Measurements from ENCODE around the gene CHRNA1. TPM values are rescaled to one million over a fixed set of nuclear protein-coding genes. Genes with fewer than 3 reads are reported as not detected.
A peak's percentile ranks its signal among the peaks of the same experiment; 100 is the strongest.

CHRNA1 gene
- total RNA-seq, 6 donors from 2014 or later = 0.17 TPM; not detected in 5

GRCh38 chr2:174780856-174781255, 16.6 kb upstream of the CHRNA1 start:
- no peak overlapping the region for H3K4me3 ChIP-seq
- no peaks in the 10 kb centered on the region for H3K27me3 ChIP-seq
- no peaks in the 10 kb centered on the region for H3K36me3 ChIP-seq
- DNase-seq (no peak), ATAC-seq (ENCODE audit: low FRiP score in 2 of 2) (no peak)
- TF ChIP-seq CTCF (IDR thresholded peaks at IDR 0.05) (no peak), POLR2A (IDR thresholded peaks at IDR 0.05) (no peak), POLR2AphosphoS5 (IDR thresholded peaks at IDR 0.05) (no peak), EP300 (IDR thresholded peaks at IDR 0.05) (no peak)
- peaks cover 0 to 14% (median 6%) of the 10 kb centered on the region in 4 donors for H3K4me1 ChIP-seq
- no peak overlapping the region for H3K27ac ChIP-seq
- H3K9me3 ChIP-seq = no peaks in the 10 kb centered on the region
- WGBS, 2 donors = 90 to 95% methylated on average over 7 of the region's 7 CpGs

- no peak overlapping the region for H3K4me3 ChIP-seq
- no peak overlapping the region for H3K27ac ChIP-seq
- H3K4me1 ChIP-seq = peaks cover 0 to 14% (median 6%) of the 10 kb centered on the region in 4 donors
- DNase-seq = no peak
- no peaks in the 10 kb centered on the region for H3K9me3 ChIP-seq
- no peaks in the 10 kb centered on the region for H3K27me3 ChIP-seq
- no peak for ATAC-seq (ENCODE audit: low FRiP score in 2 of 2)
- no peak for TF ChIP-seq POLR2A (IDR thresholded peaks at IDR 0.05)
- WGBS, 2 donors = 81 to 97% methylated on average over 5 of the region's 5 CpGs
- no peaks in the 10 kb centered on the region for H3K36me3 ChIP-seq
Measured at GRCh38 chr2:174780191-174780840, 16.0 kb upstream of the CHRNA1 start.

GRCh38 chr2:174779361-174779928, 15.2 kb upstream of the CHRNA1 start:
- Histone ChIP-seq H3K27me3 (no peaks in the 10 kb centered on the region), H3K4me3 (no peak overlapping the region), H3K27ac (peak overlapping the region in 2 of 4 donors; percentile 36 to 72), H3K36me3 (no peaks in the 10 kb centered on the region), H3K9me3 (no peaks in the 10 kb centered on the region), H3K4me1 (peaks cover 0 to 14% (median 6%) of the 10 kb centered on the region in 4 donors)
- ATAC-seq (ENCODE audit: low FRiP score in 2 of 2) = no peak
- TF ChIP-seq CTCF (IDR thresholded peaks at IDR 0.05) = no peak
- no peak for TF ChIP-seq POLR2AphosphoS5 (IDR thresholded peaks at IDR 0.05)
- TF ChIP-seq EP300 (IDR thresholded peaks at IDR 0.05) = no peak
- TF ChIP-seq POLR2A (IDR thresholded peaks at IDR 0.05) = no peak
- 90 to 91% methylated on average over 5 of the region's 5 CpGs for WGBS, 2 donors
- no peak for DNase-seq

GRCh38 chr2:174778085-174778981, 14.1 kb upstream of the CHRNA1 start:
- no peak for TF ChIP-seq POLR2A (IDR thresholded peaks at IDR 0.05)
- TF ChIP-seq EP300 (IDR thresholded peaks at IDR 0.05) = peak in 2 of 4 donors; percentile 68 to 79
- TF ChIP-seq CTCF (IDR thresholded peaks at IDR 0.05) = no peak
- TF ChIP-seq POLR2AphosphoS5 (IDR thresholded peaks at IDR 0.05) = peak; percentile 55 to 71
- peak overlapping the region in 3 of 4 donors; percentile 11 to 72 (median 36) for H3K27ac ChIP-seq
- peak; percentile 87 to 88 for ATAC-seq (ENCODE audit: low FRiP score in 2 of 2)
- no peaks in the 10 kb centered on the region for H3K27me3 ChIP-seq
- H3K36me3 ChIP-seq = no peaks in the 10 kb centered on the region
- H3K9me3 ChIP-seq = no peaks in the 10 kb centered on the region
- H3K4me1 ChIP-seq = peaks cover 0 to 14% (median 6%) of the 10 kb centered on the region in 4 donors
- no peak overlapping the region for H3K4me3 ChIP-seq
- 46 to 49% methylated on average over 10 to 13 of the region's 13 CpGs for WGBS, 2 donors
- peak; percentile 68 to 80 for DNase-seq
